ENCODE data around the gene UPF1.
"Not testable (repeated sequence)": the region's sequence is repeated elsewhere in the genome, so short reads cannot be mapped to it uniquely, and the experiment has no call there.

Gene UPF1

GRCh38 chr19:18897094-18898029 is 65.6 kb downstream of the UPF1 start:
- no peaks in the 10 kb centered on the region for H3K9me3 ChIP-seq (ENCODE audit: insufficient read depth, low read length)
- H3K36me3 ChIP-seq (ENCODE audit: insufficient read depth, insufficient read length, low read length), result peaks cover 39% of the 10 kb centered on the region
- peaks cover 10% of the 10 kb centered on the region for H3K4me1 ChIP-seq (ENCODE audit: insufficient read depth, insufficient read length)
- no peaks in the 10 kb centered on the region for H3K27me3 ChIP-seq (ENCODE audit: insufficient read depth, insufficient read length)
- no peak for DNase-seq (ENCODE audit: low read depth, low spot score)
- no peak overlapping the region for H3K4me3 ChIP-seq (ENCODE audit: insufficient read length, low read depth)
- no peak for TF ChIP-seq ZNF274 (IDR thresholded peaks at IDR 0.05; ENCODE audit: low read depth, low read length)
- no peak for TF ChIP-seq YY1 (IDR thresholded peaks at IDR 0.05; ENCODE audit: insufficient read depth, insufficient read length)
- TF ChIP-seq SUZ12 (IDR thresholded peaks at IDR 0.05; ENCODE audit: extremely low read depth, insufficient read depth, insufficient read length), result no peak
- H3K9ac ChIP-seq (ENCODE audit: insufficient read length, low read depth), result no peak overlapping the region

GRCh38 chr19:18898081-18898606 is 66.4 kb downstream of the UPF1 start:
- no peak for DNase-seq (ENCODE audit: low read depth, low spot score)
- Histone ChIP-seq H3K4me1 (ENCODE audit: insufficient read depth, insufficient read length) (peaks cover 10% of the 10 kb centered on the region), H3K36me3 (ENCODE audit: insufficient read depth, insufficient read length, low read length) (peaks cover 41% of the 10 kb centered on the region), H3K9ac (ENCODE audit: insufficient read length, low read depth) (peak overlapping the region; percentile 10), H3K4me3 (ENCODE audit: insufficient read length, low read depth) (no peak overlapping the region), H3K27me3 (ENCODE audit: insufficient read depth, insufficient read length) (no peaks in the 10 kb centered on the region), H3K9me3 (ENCODE audit: insufficient read depth, low read length) (no peaks in the 10 kb centered on the region)
- TF ChIP-seq YY1 (IDR thresholded peaks at IDR 0.05; ENCODE audit: insufficient read depth, insufficient read length), result no peak
- TF ChIP-seq SUZ12 (IDR thresholded peaks at IDR 0.05; ENCODE audit: extremely low read depth, insufficient read depth, insufficient read length), result no peak
- TF ChIP-seq ZNF274 (IDR thresholded peaks at IDR 0.05; ENCODE audit: low read depth, low read length), result no peak

DNA sequence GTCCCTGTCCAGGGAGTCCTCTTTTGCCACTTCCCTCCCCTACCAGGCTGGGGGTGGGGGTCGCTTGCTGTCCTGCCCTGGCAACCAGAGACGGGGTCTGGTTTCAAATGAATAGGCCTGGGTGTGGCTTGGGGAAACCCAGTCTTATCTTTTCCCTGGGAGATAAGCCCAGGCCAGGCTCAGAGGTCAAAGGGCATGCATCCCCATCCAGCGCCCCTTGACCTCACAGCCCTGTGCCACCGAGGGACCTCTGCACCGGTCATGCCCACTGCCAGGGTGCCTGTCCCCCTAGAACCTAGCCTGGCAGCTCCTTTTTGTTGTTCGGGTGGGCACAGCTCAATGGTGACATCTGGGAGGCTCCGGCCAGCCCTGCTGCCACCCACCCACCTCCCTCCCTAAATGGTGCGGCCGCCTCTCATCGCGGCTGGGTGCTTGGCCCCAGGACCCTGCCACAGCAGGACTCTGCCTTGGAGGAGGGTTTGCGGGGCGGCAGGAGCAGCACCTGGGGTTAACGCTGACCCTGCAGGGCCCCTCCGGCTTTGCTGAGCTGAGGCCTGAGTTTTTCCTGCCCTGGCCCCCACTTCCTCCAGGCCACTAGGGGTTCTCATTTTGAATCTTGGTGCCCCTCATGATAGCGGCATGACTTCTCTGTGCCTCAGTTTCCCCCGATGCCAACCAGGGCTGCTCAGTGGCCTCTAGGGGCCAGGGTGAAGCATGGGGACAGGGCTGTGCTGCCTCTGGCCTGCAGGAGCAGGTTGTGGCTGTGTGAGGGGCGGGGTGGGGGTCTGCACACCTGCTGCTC is 67.0 kb downstream of the UPF1 start:
- TF ChIP-seq SUZ12 (IDR thresholded peaks at IDR 0.05; ENCODE audit: extremely low read depth, insufficient read depth, insufficient read length) (no peak), YY1 (IDR thresholded peaks at IDR 0.05; ENCODE audit: insufficient read depth, insufficient read length) (no peak), ZNF274 (IDR thresholded peaks at IDR 0.05; ENCODE audit: low read depth, low read length) (no peak)
- peak overlapping the region; percentile 10 for H3K9ac ChIP-seq (ENCODE audit: insufficient read length, low read depth)
- H3K36me3 ChIP-seq (ENCODE audit: insufficient read depth, insufficient read length, low read length), result peaks cover 44% of the 10 kb centered on the region
- no peak overlapping the region for H3K4me3 ChIP-seq (ENCODE audit: insufficient read length, low read depth)
- peaks cover 10% of the 10 kb centered on the region for H3K4me1 ChIP-seq (ENCODE audit: insufficient read depth, insufficient read length)
- no peak for DNase-seq (ENCODE audit: low read depth, low spot score)
- no peaks in the 10 kb centered on the region for H3K9me3 ChIP-seq (ENCODE audit: insufficient read depth, low read length)
- H3K27me3 ChIP-seq (ENCODE audit: insufficient read depth, insufficient read length), result no peaks in the 10 kb centered on the region

GRCh38 chr19:18899624-18900560 is 68.1 kb downstream of the UPF1 start:
- Histone ChIP-seq H3K4me3 (ENCODE audit: insufficient read length, low read depth) (no peak overlapping the region), H3K4me1 (ENCODE audit: insufficient read depth, insufficient read length) (peaks cover 8% of the 10 kb centered on the region), H3K36me3 (ENCODE audit: insufficient read depth, insufficient read length, low read length) (peaks cover 54% of the 10 kb centered on the region), H3K9me3 (ENCODE audit: insufficient read depth, low read length) (no peaks in the 10 kb centered on the region), H3K9ac (ENCODE audit: insufficient read length, low read depth) (no peak overlapping the region), H3K27me3 (ENCODE audit: insufficient read depth, insufficient read length) (no peaks in the 10 kb centered on the region)
- TF ChIP-seq YY1 (IDR thresholded peaks at IDR 0.05; ENCODE audit: insufficient read depth, insufficient read length) (no peak), SUZ12 (IDR thresholded peaks at IDR 0.05; ENCODE audit: extremely low read depth, insufficient read depth, insufficient read length) (no peak), ZNF274 (IDR thresholded peaks at IDR 0.05; ENCODE audit: low read depth, low read length) (no peak)
- no peak for DNase-seq (ENCODE audit: low read depth, low spot score)

- no peak for TF ChIP-seq ZNF274 (IDR thresholded peaks at IDR 0.05; ENCODE audit: low read depth, low read length)
- TF ChIP-seq SUZ12 (IDR thresholded peaks at IDR 0.05; ENCODE audit: extremely low read depth, insufficient read depth, insufficient read length), result no peak
- TF ChIP-seq YY1 (IDR thresholded peaks at IDR 0.05; ENCODE audit: insufficient read depth, insufficient read length), result no peak
- Histone ChIP-seq H3K9ac (ENCODE audit: insufficient read length, low read depth) (no peak overlapping the region), H3K36me3 (ENCODE audit: insufficient read depth, insufficient read length, low read length) (peaks cover 64% of the 10 kb centered on the region), H3K27me3 (ENCODE audit: insufficient read depth, insufficient read length) (no peaks in the 10 kb centered on the region), H3K4me3 (ENCODE audit: insufficient read length, low read depth) (no peak overlapping the region), H3K9me3 (ENCODE audit: insufficient read depth, low read length) (no peaks in the 10 kb centered on the region), H3K4me1 (ENCODE audit: insufficient read depth, insufficient read length) (peaks cover 12% of the 10 kb centered on the region)
- no peak for DNase-seq (ENCODE audit: low read depth, low spot score)
Observed at GRCh38 chr19:18900700-18901481, 69.1 kb downstream of the UPF1 start.

DNA sequence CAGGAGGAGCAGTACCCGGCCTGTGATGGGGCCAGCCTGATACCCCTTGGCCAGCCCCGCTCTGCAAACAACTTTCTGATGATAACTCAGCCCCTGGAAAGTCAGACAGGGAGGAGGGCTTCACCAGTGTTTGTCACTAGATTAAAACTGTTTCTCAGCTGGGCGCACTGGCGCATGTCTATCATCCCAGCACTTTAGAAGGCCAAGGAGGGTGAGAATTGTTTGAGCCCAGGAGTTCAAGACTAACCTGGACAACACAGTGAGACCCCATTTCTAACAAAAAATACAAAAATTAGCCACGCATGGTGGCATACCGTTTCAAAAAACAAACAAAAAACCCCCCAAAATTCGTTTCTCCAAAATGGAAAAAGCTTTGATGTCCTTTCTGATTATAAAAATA is 69.7 kb downstream of the UPF1 start:
- Histone ChIP-seq H3K27me3 (ENCODE audit: insufficient read depth, insufficient read length) (no peaks in the 10 kb centered on the region), H3K4me1 (ENCODE audit: insufficient read depth, insufficient read length) (peaks cover 12% of the 10 kb centered on the region), H3K4me3 (ENCODE audit: insufficient read length, low read depth) (no peak overlapping the region), H3K9me3 (ENCODE audit: insufficient read depth, low read length) (no peaks in the 10 kb centered on the region), H3K36me3 (ENCODE audit: insufficient read depth, insufficient read length, low read length) (peaks cover 69% of the 10 kb centered on the region), H3K9ac (ENCODE audit: insufficient read length, low read depth) (no peak overlapping the region)
- no peak for DNase-seq (ENCODE audit: low read depth, low spot score)
- TF ChIP-seq SUZ12 (IDR thresholded peaks at IDR 0.05; ENCODE audit: extremely low read depth, insufficient read depth, insufficient read length) (no peak), YY1 (IDR thresholded peaks at IDR 0.05; ENCODE audit: insufficient read depth, insufficient read length) (no peak), ZNF274 (IDR thresholded peaks at IDR 0.05; ENCODE audit: low read depth, low read length) (no peak)

GRCh38 chr19:18902519-18902918 is 70.8 kb downstream of the UPF1 start:
- not testable (repeated sequence) for DNase-seq (ENCODE audit: low read depth, low spot score); H3K27me3 ChIP-seq (ENCODE audit: insufficient read depth, insufficient read length); H3K9me3 ChIP-seq (ENCODE audit: insufficient read depth, low read length); H3K4me3 ChIP-seq (ENCODE audit: insufficient read length, low read depth); H3K9ac ChIP-seq (ENCODE audit: insufficient read length, low read depth)
- Histone ChIP-seq H3K36me3 (ENCODE audit: insufficient read depth, insufficient read length, low read length) (peaks cover 80% of the 10 kb centered on the region), H3K4me1 (ENCODE audit: insufficient read depth, insufficient read length) (peaks cover 12% of the 10 kb centered on the region)

Measured in NT2/D1 (cell line).